HEK293 (cell line): ENCODE data around the gene TNFAIP8L3.
"Not testable (repeated sequence)": the region's sequence is repeated elsewhere in the genome, so short reads cannot be mapped to it uniquely, and the experiment has no call there.

Source experiments
- CTCF ChIA-PET: fragments of 350-600 bp; formaldehyde crosslinking; extraction: SDS; loops from one replicate; lab custom pipeline; 2021; ENCODE audit warnings: antibody characterized with exemption; lab: Yijun Ruan, JAX
- POLR2A ChIA-PET: fragments of 300-600 bp; formaldehyde crosslinking; extraction: SDS; loops from one replicate; lab custom pipeline; 2020; ENCODE audit warnings: antibody characterized with exemption, inconsistent platforms; lab: Yijun Ruan, JAX
- H3K27ac ChIP-seq: fragments of 200-500 bp; sonication (Bioruptor generic); 2 replicates; pipeline ENCODE4 v1.5.1; 2014; ENCODE audit warnings: low read depth, low read length, control low read depth, inconsistent platforms; ENCODE audit errors: extremely low read depth
- H3K36me3 ChIP-seq, 2 experiments: fragments of 200-500 bp in 1 of 2; sonication (Bioruptor generic) in 1 of 2; 1 replicate in 1 of 2; 2 replicates in 1 of 2; pipeline ENCODE4 v1.5.1; 2014 to 2017; ENCODE audit warnings: inconsistent platforms in 2 of 2, low read length in 2 of 2; ENCODE audit not compliant: control insufficient read depth in 2 of 2, insufficient read depth in 1 of 2
- H3K4me1 ChIP-seq: fragments of 200-500 bp; sonication (Bioruptor generic); 2 replicates; pipeline ENCODE4 v1.5.1; 2014; ENCODE audit warnings: mild to moderate bottlenecking, low read length, inconsistent platforms; ENCODE audit not compliant: control insufficient read depth, insufficient read depth
- H3K4me3 ChIP-seq: 2 replicates; pipeline ENCODE4 v1.5.1; 2011; ENCODE audit warnings: low read depth, mild to moderate bottlenecking, control low read depth, low read length, moderate library complexity
- H3K9me3 ChIP-seq: fragments of 200-500 bp; sonication (Bioruptor generic); 2 replicates; pipeline ENCODE4 v1.5.1; 2014; ENCODE audit warnings: low read depth, low read length, inconsistent platforms; ENCODE audit not compliant: control insufficient read depth, insufficient read depth
- PRDM4 ChIP-seq: fragments of 450-650 bp; formaldehyde crosslinking; IDR thresholded peaks from 2 replicates; pipeline ENCODE4 v1.5.1; 2017; ENCODE audit warnings: missing biosample characterization, missing genetic modification characterization
- ZBTB17 ChIP-seq: fragments of 450-650 bp; formaldehyde crosslinking; IDR thresholded peaks from 2 replicates; pipeline ENCODE4 v1.5.1; 2016; ENCODE audit warnings: missing biosample characterization, missing genetic modification characterization
- ZBTB49 ChIP-seq: fragments of 450-650 bp; formaldehyde crosslinking; IDR thresholded peaks from 2 replicates; pipeline ENCODE4 v1.5.1; 2016; ENCODE audit warnings: missing biosample characterization, missing genetic modification characterization, low read depth
- ZIC2 ChIP-seq: fragments of 450-650 bp; formaldehyde crosslinking; IDR thresholded peaks from 2 replicates; pipeline ENCODE4 v1.5.1; 2016; ENCODE audit warnings: missing biosample characterization, missing genetic modification characterization
- ZNF138 ChIP-seq: fragments of 450-650 bp; formaldehyde crosslinking; IDR thresholded peaks from 2 replicates; pipeline ENCODE4 v1.5.1; 2016; ENCODE audit warnings: missing biosample characterization, missing genetic modification characterization, borderline replicate concordance
- ZNF2 ChIP-seq: fragments of 450-650 bp; formaldehyde crosslinking; IDR thresholded peaks from 2 replicates; pipeline ENCODE4 v1.5.1; 2016; ENCODE audit warnings: missing biosample characterization, missing genetic modification characterization
- ZNF23 ChIP-seq: fragments of 450-650 bp; formaldehyde crosslinking; IDR thresholded peaks from 2 replicates; pipeline ENCODE4 v1.5.1; 2016; ENCODE audit warnings: missing biosample characterization, missing genetic modification characterization, borderline replicate concordance
- ZNF292 ChIP-seq: fragments of 450-650 bp; formaldehyde crosslinking; IDR thresholded peaks from 2 replicates; pipeline ENCODE4 v1.5.1; 2016; ENCODE audit warnings: low read depth, missing biosample characterization, missing genetic modification characterization, borderline replicate concordance
- ZNF354C ChIP-seq: fragments of 450-650 bp; formaldehyde crosslinking; IDR thresholded peaks from 2 replicates; pipeline ENCODE4 v1.5.1; 2016; ENCODE audit warnings: missing biosample characterization, missing genetic modification characterization, low read depth, borderline replicate concordance
- ZNF398 ChIP-seq: fragments of 450-650 bp; formaldehyde crosslinking; IDR thresholded peaks from 2 replicates; pipeline ENCODE4 v1.5.1; 2017; ENCODE audit warnings: missing biosample characterization, missing genetic modification characterization
- ZNF501 ChIP-seq: fragments of 450-650 bp; formaldehyde crosslinking; IDR thresholded peaks from 2 replicates; pipeline ENCODE4 v1.5.1; 2016; ENCODE audit warnings: missing biosample characterization, missing genetic modification characterization
- ZNF792 ChIP-seq: fragments of 450-650 bp; formaldehyde crosslinking; IDR thresholded peaks from 2 replicates; pipeline ENCODE4 v1.5.1; 2016; ENCODE audit warnings: missing biosample characterization, missing genetic modification characterization

TNFAIP8L3 gene

GRCh38 chr15:51094606-51095569, at the start of gene TNFAIP8L3 (continued):
- TF ChIP-seq ZNF398 (tag by site-specific recombination) (no peak), ZNF2 (no peak), ZNF501 (no peak)

DNA sequence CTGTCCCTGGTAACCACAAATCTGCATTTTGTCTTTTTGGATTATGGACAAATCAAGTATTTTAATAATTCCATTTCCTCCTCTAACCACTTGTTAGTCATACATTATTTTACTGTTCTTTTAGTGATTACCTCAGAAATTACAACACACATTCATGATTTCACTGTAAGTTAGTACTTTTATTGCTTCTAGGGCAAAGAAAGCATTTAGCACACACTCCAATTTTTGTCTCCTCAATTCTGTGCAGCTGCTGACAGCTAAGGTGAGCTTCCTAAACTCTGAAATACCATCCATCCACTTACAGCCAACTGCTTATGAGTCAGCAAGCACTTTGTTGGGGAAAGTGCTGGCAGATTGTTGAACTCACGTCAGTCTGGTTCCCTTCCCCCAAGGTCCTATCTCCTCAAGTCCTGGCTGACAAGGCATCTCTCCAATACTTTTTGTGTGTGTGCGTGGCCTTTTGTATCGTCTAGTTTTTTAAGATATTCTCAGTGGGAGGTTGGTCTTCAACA, 49.4 kb upstream of the TNFAIP8L3 start:
- Histone ChIP-seq H3K27ac (no peak overlapping the region), H3K9me3 (no peaks in the 10 kb centered on the region), H3K4me3 (no peak overlapping the region), H3K36me3 (no peaks in the 10 kb centered on the region), H3K4me1 (no peaks in the 10 kb centered on the region)
- ChIA-PET POLR2A (no interaction called here), CTCF (interaction anchor here (1.1 to 1.6 kb wide), 3 partner anchors 11 to 19 kb away, joined by 3 to 15 read pairs (median 6); no protein-coding TSS in a partner anchor)
- no peak for TF ChIP-seq ZBTB17 (tag by site-specific recombination)
- TF ChIP-seq ZNF354C (tag by site-specific recombination) = no peak
- no peak for TF ChIP-seq PRDM4 (tag by site-specific recombination)
- TF ChIP-seq ZNF23 (tag by site-specific recombination) = no peak
- no peak for TF ChIP-seq ZNF792
- no peak for TF ChIP-seq ZIC2 (tag by site-specific recombination)
- no peak for TF ChIP-seq ZNF138 (tag by site-specific recombination)
- no peak for TF ChIP-seq ZBTB49 (tag by site-specific recombination)
- no peak for TF ChIP-seq ZNF292 (tag by site-specific recombination)

DNA sequence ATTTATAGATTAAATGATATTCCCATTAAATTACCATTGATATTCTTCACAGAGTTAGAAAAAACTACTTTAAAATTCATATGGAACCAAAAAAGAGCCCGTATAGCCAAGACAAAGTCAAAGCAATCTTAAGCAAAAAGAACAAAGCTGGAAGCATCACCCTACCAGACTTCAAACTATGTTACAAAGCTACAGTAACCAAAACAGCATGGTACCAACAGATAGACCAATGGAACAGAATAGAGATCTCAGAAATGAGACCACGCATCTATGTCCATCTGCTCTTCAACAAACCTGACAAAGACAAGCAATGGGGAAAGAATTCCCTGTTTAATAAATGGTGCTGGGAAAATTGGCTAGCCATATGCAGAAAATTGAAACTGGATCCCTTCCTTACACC, 45.6 kb upstream of the TNFAIP8L3 start:
- H3K9me3 ChIP-seq, POLR2A ChIA-PET, H3K27ac ChIP-seq, H3K36me3 ChIP-seq, H3K4me3 ChIP-seq, H3K4me1 ChIP-seq: not testable (repeated sequence)
- CTCF ChIA-PET = interaction anchor here (1.6 kb wide), 1 partner anchor 23 kb away, joined by 8 read pairs; no protein-coding TSS in a partner anchor
